Skin of body (tissue), 2 donors: ENCODE results near the gene DLK1. TPM values are rescaled to one million over a fixed set of nuclear protein-coding genes. Genes with fewer than 3 reads are reported as not detected.

Source experiments
- DNase-seq: peaks from one replicate; lab custom pipeline; 2025; lab: John Stamatoyannopoulos, UW
- total RNA-seq: library from RNA; depleted of rRNA; stranded (reverse); fragments of >200 nt; gene quantifications from one replicate; pipeline ENCODE4 v1.2.3, GENCODE V29; 2014

Gene DLK1
- total RNA-seq, 1 donor from 2014 or later = 114 TPM

- no peak for DNase-seq
Observed at GRCh38 chr14:100755649-100756048, 29.0 kb downstream of the DLK1 start.

GRCh38 chr14:100761481-100761880 lies 34.8 kb downstream of the DLK1 start:
- DNase-seq = no peak

GRCh38 chr14:100762089-100762515 lies 35.4 kb downstream of the DLK1 start:
- DNase-seq = no peak

GRCh38 chr14:100762901-100763300 lies 36.2 kb downstream of the DLK1 start:
- DNase-seq = no peak

- DNase-seq = no peak
Observed at GRCh38 chr14:100764471-100765115, 37.9 kb downstream of the DLK1 start.

- DNase-seq = no peak
Observed at GRCh38 chr14:100765296-100765695, 38.6 kb downstream of the DLK1 start.

GRCh38 chr14:100765991-100766390 lies 39.3 kb downstream of the DLK1 start:
- no peak for DNase-seq

- no peak for DNase-seq
Observed at GRCh38 chr14:100767003-100767787, 40.5 kb downstream of the DLK1 start.

GRCh38 chr14:100767788-100768536 lies 41.3 kb downstream of the DLK1 start:
- no peak for DNase-seq

GRCh38 chr14:100769035-100769939 lies 42.6 kb downstream of the DLK1 start:
- DNase-seq = no peak

- no peak for DNase-seq
Observed at GRCh38 chr14:100770046-100770445, 43.4 kb downstream of the DLK1 start.

GRCh38 chr14:100770605-100771120 lies 44.0 kb downstream of the DLK1 start:
- DNase-seq = no peak

- no peak for DNase-seq
Observed at GRCh38 chr14:100771121-100771800, 44.6 kb downstream of the DLK1 start.

GRCh38 chr14:100772607-100773165 lies 46.0 kb downstream of the DLK1 start:
- no peak for DNase-seq

GRCh38 chr14:100773331-100774163 lies 46.9 kb downstream of the DLK1 start:
- DNase-seq = no peak

GRCh38 chr14:100774164-100774537 lies 47.5 kb downstream of the DLK1 start:
- DNase-seq = no peak

GRCh38 chr14:100775351-100775830 lies 48.7 kb downstream of the DLK1 start:
- no peak for DNase-seq

GRCh38 chr14:100775831-100776591 lies 49.3 kb downstream of the DLK1 start:
- peak; percentile 55 for DNase-seq
